Keratinocyte (primary cell): ENCODE results near the gene ZFR2. TPM values are rescaled to one million over a fixed set of nuclear protein-coding genes. Genes with fewer than 3 reads are reported as not detected.

Experiments used
- DNase-seq: peaks from one replicate; pipeline ENCODE4 v3.0.0-alpha.2; 2011; ENCODE audit warnings: low read depth, missing footprints, low spot score
- FAIRE-seq: peaks from 2 replicates; lab custom pipeline; 2011; peaks lifted over from hg19 to GRCh38; lab: Jason Lieb, UNC
- H2AFZ ChIP-seq: 2 replicates; pipeline ENCODE4 v1.6.0; 2012; ENCODE audit warnings: low read length, control low read depth, inconsistent platforms; ENCODE audit not compliant: control insufficient read depth
- H3K27ac ChIP-seq: 2 replicates; pipeline ENCODE4 v1.5.1; 2011; ENCODE audit warnings: low read length; ENCODE audit not compliant: control insufficient read depth, insufficient read depth
- H3K27me3 ChIP-seq: 3 replicates; pipeline ENCODE4 v1.6.0; 2011; ENCODE audit warnings: low read length; ENCODE audit not compliant: control insufficient read depth, insufficient read depth; ENCODE audit errors: extremely low read depth
- H3K36me3 ChIP-seq, 2 experiments: 2 replicates in 1 of 2; 3 replicates in 1 of 2; pipeline ENCODE4 v1.5.1; 2011; ENCODE audit warnings: low read length in 2 of 2, mild to moderate bottlenecking in 1 of 2; ENCODE audit not compliant: control insufficient read depth in 2 of 2, insufficient read depth in 2 of 2; ENCODE audit errors: extremely low read depth in 1 of 2
- H3K4me1 ChIP-seq: 3 replicates; pipeline ENCODE4 v1.5.1; 2011; ENCODE audit warnings: low read length; ENCODE audit not compliant: control insufficient read depth, insufficient read depth; ENCODE audit errors: extremely low read depth
- H3K4me2 ChIP-seq: 3 replicates; pipeline ENCODE4 v1.6.0; 2011; ENCODE audit warnings: low read depth, low read length; ENCODE audit not compliant: control insufficient read depth, insufficient read depth; ENCODE audit errors: extremely low read depth
- H3K4me3 ChIP-seq, 3 experiments: fragments of 200-600 bp in 1 of 3; sonication (generic) in 1 of 3; 2 replicates in 2 of 3; 3 replicates in 1 of 3; pipeline ENCODE4 v1.5.1; 2011 to 2016; ENCODE audit warnings: low read length in 3 of 3, mild to moderate bottlenecking in 3 of 3, control low read depth in 2 of 3, inconsistent platforms in 1 of 3, low read depth in 1 of 3, mixed read lengths in 1 of 3, mixed run types in 1 of 3, moderate library complexity in 1 of 3; ENCODE audit not compliant: control insufficient read depth in 2 of 3, insufficient read depth in 2 of 3; ENCODE audit errors: extremely low read depth in 1 of 3
- H3K79me2 ChIP-seq: 2 replicates; pipeline ENCODE4 v1.6.0; 2012; ENCODE audit warnings: low read length; ENCODE audit not compliant: control insufficient read depth, insufficient read depth
- H3K9ac ChIP-seq: 3 replicates; pipeline ENCODE4 v1.6.0; 2011; ENCODE audit warnings: low read length; ENCODE audit not compliant: control insufficient read depth, insufficient read depth; ENCODE audit errors: extremely low read depth
- H3K9me1 ChIP-seq: 3 replicates; pipeline ENCODE4 v1.6.0; 2011; ENCODE audit warnings: low read length; ENCODE audit not compliant: control insufficient read depth, insufficient read depth; ENCODE audit errors: extremely low read depth
- H3K9me3 ChIP-seq: 2 replicates; pipeline ENCODE4 v1.5.1; 2012; ENCODE audit warnings: low read depth, low read length; ENCODE audit not compliant: control insufficient read depth
- H4K20me1 ChIP-seq: 3 replicates; pipeline ENCODE4 v1.6.0; 2011; ENCODE audit warnings: low read length; ENCODE audit not compliant: control insufficient read depth, insufficient read depth; ENCODE audit errors: extremely low read depth
- EZH2 ChIP-seq: IDR thresholded peaks from one replicate; pipeline ENCODE4 v1.6.1; 2012; ENCODE audit warnings: inconsistent platforms, mild to moderate bottlenecking, low read length, moderate library complexity
- dilution Hi-C: fragments of 300-500 bp; cut with MboI; formaldehyde crosslinking; loops from one replicate; pipeline ENCODE4 v1.7.0; 2020; ENCODE audit warnings: low sequenced_read_pairs; ENCODE audit not compliant: extremely low pct_ligation_motif_present
- polyA plus RNA-seq, 5 experiments: library from polyadenylated mRNA; depleted of rRNA in 3 of 5; stranded (reverse) in 3 of 5; stranded (forward) in 1 of 5; unstranded in 1 of 5; fragments of >200 nt; gene quantifications; 1 replicate in 1 of 5; 2 replicates in 3 of 5; 3 replicates in 1 of 5; pipeline versions ENCODE4 v1.2.1 to v1.2.3, GENCODE V29; 2011 to 2012; ENCODE audit warnings: missing spikeins in 2 of 5, low read depth in 1 of 5, low replicate concordance in 1 of 5
- TF ChIP-seq, protein P1 (sequence below), 3 experiments: IDR thresholded peaks in 1 of 3; conservative IDR thresholded peaks in 1 of 3; optimal IDR thresholded peaks in 1 of 3; 2 replicates in 2 of 3; 3 replicates in 1 of 3; pipeline versions ENCODE3 to v1.5.1; 2011; ENCODE audit warnings: low read length in 3 of 3, mild to moderate bottlenecking in 3 of 3, moderate library complexity in 2 of 3, control low read depth in 1 of 3, inconsistent platforms in 1 of 3; ENCODE audit not compliant: insufficient read depth in 2 of 3; ENCODE audit errors: extremely low read depth in 1 of 3

The ZFR2 gene
- polyA plus RNA-seq, 1 donor (not counting 4 experiments of a cell fraction or from before 2014, with no cell fraction given): not detected

DNA sequence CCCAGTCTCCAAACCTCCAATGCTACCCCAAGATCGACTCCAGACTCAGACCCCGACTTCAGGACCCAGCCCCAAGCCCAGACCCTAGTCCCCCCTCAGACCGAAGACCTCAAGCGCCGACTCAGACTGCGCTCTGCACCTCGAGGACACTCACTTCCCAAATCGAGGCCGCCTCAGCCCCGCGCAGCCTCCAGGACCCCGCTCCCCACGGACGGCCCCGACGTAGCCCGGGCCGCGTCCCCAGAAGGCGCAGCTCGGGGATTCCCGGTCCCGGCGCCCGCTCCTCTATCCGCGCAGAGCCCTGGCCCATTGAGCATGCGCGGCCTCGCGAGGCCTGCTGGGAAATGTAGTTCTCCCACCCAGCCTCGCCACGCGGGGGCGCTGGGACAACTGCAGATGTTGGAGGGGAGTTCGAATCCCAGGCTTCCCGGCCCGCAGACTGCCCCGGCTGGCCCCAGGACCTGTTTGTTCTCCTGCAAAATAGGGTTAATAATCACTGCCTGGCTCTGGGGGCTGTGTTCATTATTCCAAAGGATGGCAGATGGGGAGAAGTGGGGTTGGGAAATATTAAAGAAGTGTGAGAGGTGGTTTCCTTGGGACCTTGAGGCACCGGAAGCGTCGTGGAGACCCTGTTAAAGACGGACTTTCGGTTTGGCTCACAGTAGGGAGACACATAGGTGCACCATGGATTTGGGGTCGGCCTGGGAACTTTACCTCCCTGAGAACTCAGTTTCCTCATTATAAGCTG lies 107.3 kb downstream of the ZFR2 start, which contains the start of gene APBA3:
TSS of gene APBA3 (minus strand) at position 311 of the 748 bp plus-strand sequence. CDS start 1,428 bp downstream, outside the sequence.
- peaks cover 9% of the 10 kb centered on the region for H3K4me1 ChIP-seq
- H3K36me3 ChIP-seq: peaks cover 4 to 6% of the 10 kb centered on the region in 2 experiments
- H3K27ac ChIP-seq: peak within 1 kb of the TSS; percentile 98
- no peak for TF ChIP-seq EZH2
- TF ChIP-seq, protein P1, sequence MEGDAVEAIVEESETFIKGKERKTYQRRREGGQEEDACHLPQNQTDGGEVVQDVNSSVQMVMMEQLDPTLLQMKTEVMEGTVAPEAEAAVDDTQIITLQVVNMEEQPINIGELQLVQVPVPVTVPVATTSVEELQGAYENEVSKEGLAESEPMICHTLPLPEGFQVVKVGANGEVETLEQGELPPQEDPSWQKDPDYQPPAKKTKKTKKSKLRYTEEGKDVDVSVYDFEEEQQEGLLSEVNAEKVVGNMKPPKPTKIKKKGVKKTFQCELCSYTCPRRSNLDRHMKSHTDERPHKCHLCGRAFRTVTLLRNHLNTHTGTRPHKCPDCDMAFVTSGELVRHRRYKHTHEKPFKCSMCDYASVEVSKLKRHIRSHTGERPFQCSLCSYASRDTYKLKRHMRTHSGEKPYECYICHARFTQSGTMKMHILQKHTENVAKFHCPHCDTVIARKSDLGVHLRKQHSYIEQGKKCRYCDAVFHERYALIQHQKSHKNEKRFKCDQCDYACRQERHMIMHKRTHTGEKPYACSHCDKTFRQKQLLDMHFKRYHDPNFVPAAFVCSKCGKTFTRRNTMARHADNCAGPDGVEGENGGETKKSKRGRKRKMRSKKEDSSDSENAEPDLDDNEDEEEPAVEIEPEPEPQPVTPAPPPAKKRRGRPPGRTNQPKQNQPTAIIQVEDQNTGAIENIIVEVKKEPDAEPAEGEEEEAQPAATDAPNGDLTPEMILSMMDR (optimal IDR thresholded peaks at IDR 0.05 in 1 of 3, IDR thresholded peaks at IDR 0.05 in 1 of 3, conservative IDR thresholded peaks at IDR 0.05 in 1 of 3; ENCODE audit: extremely low read depth in 1 of 3, insufficient read depth in 2 of 3, low read length in 3 of 3): peak; percentile 65 to 93 (median 79)
- H3K9me1 ChIP-seq: no peaks in the 10 kb centered on the region
- peak within 1 kb of the TSS; percentile 99 for H3K9ac ChIP-seq
- H3K27me3 ChIP-seq: no peaks in the 10 kb centered on the region
- dilution Hi-C loops: no loop called here
- FAIRE-seq (no peak), DNase-seq (peak; percentile 67)
- H3K9me3 ChIP-seq: no peaks in the 10 kb centered on the region
- H3K4me2 ChIP-seq: peak within 1 kb of the TSS; percentile 72
- peak within 1 kb of the TSS; percentile 80 to 98 (median 96) for H3K4me3 ChIP-seq
- H4K20me1 ChIP-seq: no peaks in the 10 kb centered on the region
- H3K79me2 ChIP-seq: peaks cover 18% of the 10 kb centered on the region
- H2AFZ ChIP-seq: peak within 1 kb of the TSS; percentile 96

DNA sequence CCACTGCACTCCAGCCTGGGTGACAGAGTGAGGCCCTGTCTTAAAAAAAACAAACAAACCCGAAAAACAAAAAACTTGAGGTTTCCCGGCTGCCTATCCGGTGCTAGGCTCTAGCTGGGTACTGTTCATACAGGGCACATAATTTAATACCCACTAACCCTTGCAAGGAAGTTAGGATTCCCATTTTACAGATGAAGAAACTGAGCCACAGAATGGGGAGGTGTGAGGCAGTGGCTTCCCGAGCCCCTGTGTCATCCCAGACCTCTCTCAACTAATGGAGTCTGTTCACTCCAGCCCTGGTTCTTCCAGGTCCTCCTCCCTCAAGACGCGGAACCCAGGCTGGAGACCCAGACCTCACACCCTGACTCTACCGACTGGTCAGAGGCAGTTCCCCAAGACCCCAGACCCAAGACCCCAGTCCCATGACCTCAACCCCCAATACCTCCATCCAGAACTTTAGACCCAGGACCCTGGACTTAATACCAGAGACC lies 107.9 kb downstream of the ZFR2 start:
- H3K9me3 ChIP-seq: no peaks in the 10 kb centered on the region
- H2AFZ ChIP-seq: peak overlapping the region; percentile 96
- no peaks in the 10 kb centered on the region for H3K9me1 ChIP-seq
- DNase-seq (no peak), FAIRE-seq (no peak)
- H3K4me1 ChIP-seq: peaks cover 9% of the 10 kb centered on the region
- peak overlapping the region; percentile 99 for H3K9ac ChIP-seq
- peak overlapping the region; percentile 80 to 98 (median 96) for H3K4me3 ChIP-seq
- H4K20me1 ChIP-seq: no peaks in the 10 kb centered on the region
- H3K27ac ChIP-seq: peak overlapping the region; percentile 96
- H3K4me2 ChIP-seq: peak overlapping the region; percentile 72
- dilution Hi-C loops: no loop called here
- peaks cover 18% of the 10 kb centered on the region for H3K79me2 ChIP-seq
- H3K27me3 ChIP-seq: no peaks in the 10 kb centered on the region
- peaks cover 3 to 4% of the 10 kb centered on the region in 2 experiments for H3K36me3 ChIP-seq
- no peak for TF ChIP-seq EZH2
- TF ChIP-seq, protein P1 (optimal IDR thresholded peaks at IDR 0.05 in 1 of 3, IDR thresholded peaks at IDR 0.05 in 1 of 3, conservative IDR thresholded peaks at IDR 0.05 in 1 of 3; ENCODE audit: extremely low read depth in 1 of 3, insufficient read depth in 2 of 3, low read length in 3 of 3): no peak
